AG08396 (cell line): ENCODE results near the gene NFU1.
"Not testable (repeated sequence)": the region's sequence is repeated elsewhere in the genome, so short reads cannot be mapped to it uniquely, and the experiment has no call there.

Experiments used
- DNase-seq: peaks from one replicate; pipeline ENCODE4 v3.0.0; 2012; ENCODE audit warnings: low spot score, mixed read lengths

NFU1 gene

GRCh38 chr2:69450735-69451416 is 13.6 kb upstream of the NFU1 start:
- DNase-seq, result no peak

- no peak for DNase-seq
Observed at GRCh38 chr2:69449906-69450305, 12.7 kb upstream of the NFU1 start.

GRCh38 chr2:69443673-69444072 is 6.4 kb upstream of the NFU1 start:
- not testable (repeated sequence) for DNase-seq

GRCh38 chr2:69439499-69439898 is 2.3 kb upstream of the NFU1 start:
- DNase-seq, result not testable (repeated sequence)

GRCh38 chr2:69438580-69438979 is 1.3 kb upstream of the NFU1 start:
- no peak for DNase-seq

GRCh38 chr2:69437751-69438154 is 518 bp upstream of the NFU1 start:
- DNase-seq, result no peak

GRCh38 chr2:69436596-69436937 is 668 bp downstream of the NFU1 start:
- DNase-seq, result no peak

GRCh38 chr2:69434753-69435152 is 2.5 kb downstream of the NFU1 start:
- DNase-seq, result no peak

GRCh38 chr2:69429491-69430183 is 7.6 kb downstream of the NFU1 start:
- DNase-seq, result no peak

- DNase-seq, result no peak
Observed at GRCh38 chr2:69428981-69429380, 8.3 kb downstream of the NFU1 start.

GRCh38 chr2:69424419-69424818 is 12.8 kb downstream of the NFU1 start:
- DNase-seq, result no peak

- DNase-seq, result no peak
Observed at GRCh38 chr2:69422198-69422597, 15.0 kb downstream of the NFU1 start.

GRCh38 chr2:69419111-69419510 is 18.1 kb downstream of the NFU1 start:
- DNase-seq, result not testable (repeated sequence)

- no peak for DNase-seq
Observed at GRCh38 chr2:69416147-69416546, 21.1 kb downstream of the NFU1 start.

GRCh38 chr2:69411120-69411519 is 26.1 kb downstream of the NFU1 start:
- no peak for DNase-seq

GRCh38 chr2:69405306-69405705 is 31.9 kb downstream of the NFU1 start:
- no peak for DNase-seq

GRCh38 chr2:69400121-69400520 is 37.1 kb downstream of the NFU1 start:
- no peak for DNase-seq

GRCh38 chr2:69397234-69397633 is 40.0 kb downstream of the NFU1 start:
- DNase-seq, result no peak

GRCh38 chr2:69395866-69396265 is 41.4 kb downstream of the NFU1 start:
- no peak for DNase-seq

GRCh38 chr2:69393963-69394362 is 43.3 kb downstream of the NFU1 start:
- DNase-seq, result no peak

- no peak for DNase-seq
Observed at GRCh38 chr2:69390471-69390870, 46.8 kb downstream of the NFU1 start.

- no peak for DNase-seq
Observed at GRCh38 chr2:69390001-69390400, 47.2 kb downstream of the NFU1 start.

- DNase-seq, result no peak
Observed at GRCh38 chr2:69389271-69389670, 48.0 kb downstream of the NFU1 start.
